Left renal pelvis (tissue), 4 donors: ENCODE measurements around the gene GEMIN4. TPM values are rescaled to one million over a fixed set of nuclear protein-coding genes. Genes with fewer than 3 reads are reported as not detected.
A peak's percentile ranks its signal among the peaks of the same experiment; 100 is the strongest.

Source experiments
- DNase-seq, 4 donors: peaks; one replicate each; pipeline ENCODE4 v3.0.0-alpha.2; 2013; ENCODE audit warnings: low read depth in 4 of 4, low spot score in 3 of 4
- polyA plus RNA-seq, 4 donors: library from polyadenylated mRNA; unstranded; fragments of 120-200 nt; gene quantifications; one replicate each; pipeline ENCODE4 v1.2.1, GENCODE V29; 2013; ENCODE audit not compliant: insufficient read length in 4 of 4

The GEMIN4 gene
- polyA plus RNA-seq, 4 donors: 21.2 to 23.6 (median 22.2) TPM

DNA sequence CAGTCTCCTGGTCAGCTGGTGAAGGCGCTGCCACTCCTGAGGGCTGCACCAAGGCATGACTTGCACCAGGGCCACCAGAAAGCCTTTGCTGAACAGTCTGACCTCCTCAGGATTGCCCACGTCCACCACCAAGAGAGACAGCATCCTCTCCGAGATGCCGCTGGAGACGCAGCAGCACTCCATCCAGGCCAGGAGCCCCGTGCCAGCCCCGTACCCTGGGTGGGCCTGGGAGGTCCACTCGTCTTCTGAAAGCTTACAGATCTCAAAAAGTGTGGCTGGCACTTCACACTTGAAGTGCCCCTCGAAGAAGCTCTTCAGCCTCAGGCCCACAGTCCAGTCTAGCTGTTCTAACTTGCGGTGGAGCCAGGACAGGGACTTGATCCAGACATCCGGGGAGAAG, 6.7 kb downstream of the GEMIN4 start:
- no peak for DNase-seq

DNA sequence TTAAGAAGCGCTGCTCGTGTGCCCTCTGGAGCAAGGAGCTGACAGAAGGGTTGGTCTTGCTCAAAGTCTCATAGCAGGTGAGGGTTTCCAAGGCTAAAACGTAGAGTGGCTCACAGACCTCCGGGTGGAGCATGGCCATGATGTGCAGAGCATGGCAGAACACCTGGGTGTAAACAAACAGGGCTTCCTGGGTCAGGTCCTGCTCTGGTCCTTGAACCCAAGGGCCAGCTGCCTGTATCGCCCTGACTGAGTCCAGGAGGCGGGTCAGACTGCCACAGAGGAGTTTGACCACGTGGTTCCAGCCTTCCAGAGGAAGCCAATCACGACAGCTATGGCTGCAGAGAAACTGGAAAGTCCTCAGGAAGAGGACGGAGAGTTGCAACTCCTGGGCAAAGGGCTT, 7.1 kb downstream of the GEMIN4 start:
- no peak for DNase-seq

DNA sequence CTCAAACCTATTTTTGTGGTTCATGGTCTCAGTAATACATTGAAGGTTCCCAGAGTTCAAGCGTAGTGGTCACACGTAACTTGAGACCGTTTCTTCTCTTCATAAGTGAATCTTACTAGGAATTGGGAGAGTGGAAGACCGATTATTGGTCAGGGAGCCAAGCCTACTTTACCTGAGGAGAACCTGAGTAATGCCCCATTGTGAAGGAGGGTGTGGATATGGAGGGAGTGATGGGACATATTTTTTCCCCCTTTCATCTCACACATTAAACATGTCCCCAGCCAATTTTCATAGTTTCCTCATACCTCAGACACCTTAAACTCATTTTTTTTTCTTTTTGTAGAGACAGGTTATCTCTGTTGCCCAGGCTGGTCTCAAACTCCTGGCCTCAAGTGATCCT, 8.9 kb downstream of the GEMIN4 start:
- DNase-seq: no peak

GRCh38 chr17:742147-742793, 9.8 kb downstream of the GEMIN4 start:
- DNase-seq: no peak

DNA sequence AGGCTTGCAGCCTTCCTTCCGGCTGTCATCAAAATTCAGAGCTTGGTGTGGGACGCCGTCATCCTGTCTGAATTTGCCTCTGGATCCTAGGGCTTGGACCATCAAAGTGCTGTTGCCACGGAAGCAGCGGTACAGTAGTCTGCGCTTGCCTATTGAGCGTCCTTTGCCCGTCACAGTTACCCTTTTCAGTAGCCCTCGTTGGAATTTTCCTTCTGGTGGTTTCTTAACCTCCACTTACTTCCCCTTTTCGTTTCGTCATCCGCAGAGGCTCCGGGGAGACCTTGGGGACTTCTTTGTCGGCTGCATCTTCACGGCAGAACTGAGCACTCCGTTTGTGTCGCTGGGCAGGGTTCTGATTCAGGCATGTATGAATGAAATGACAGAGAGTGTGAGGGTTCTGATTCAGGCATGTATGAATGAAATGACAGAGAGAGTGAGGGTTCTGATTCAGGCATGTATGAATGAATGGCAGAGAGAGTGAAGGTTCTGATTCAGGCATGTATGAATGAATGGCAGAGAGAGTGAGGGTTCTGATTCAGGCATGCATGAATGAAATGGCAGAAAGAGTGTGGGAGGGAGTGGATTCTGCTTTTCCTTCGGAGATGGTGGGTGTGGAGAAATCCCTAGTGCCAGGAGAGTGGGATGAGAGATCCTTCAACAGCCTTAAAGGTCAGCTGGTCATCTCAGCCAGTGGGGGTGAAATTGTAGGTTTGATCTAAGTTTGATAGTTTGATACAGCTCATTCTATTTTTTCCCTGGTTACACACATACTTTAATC, 11.6 kb downstream of the GEMIN4 start:
- DNase-seq: no peak

DNA sequence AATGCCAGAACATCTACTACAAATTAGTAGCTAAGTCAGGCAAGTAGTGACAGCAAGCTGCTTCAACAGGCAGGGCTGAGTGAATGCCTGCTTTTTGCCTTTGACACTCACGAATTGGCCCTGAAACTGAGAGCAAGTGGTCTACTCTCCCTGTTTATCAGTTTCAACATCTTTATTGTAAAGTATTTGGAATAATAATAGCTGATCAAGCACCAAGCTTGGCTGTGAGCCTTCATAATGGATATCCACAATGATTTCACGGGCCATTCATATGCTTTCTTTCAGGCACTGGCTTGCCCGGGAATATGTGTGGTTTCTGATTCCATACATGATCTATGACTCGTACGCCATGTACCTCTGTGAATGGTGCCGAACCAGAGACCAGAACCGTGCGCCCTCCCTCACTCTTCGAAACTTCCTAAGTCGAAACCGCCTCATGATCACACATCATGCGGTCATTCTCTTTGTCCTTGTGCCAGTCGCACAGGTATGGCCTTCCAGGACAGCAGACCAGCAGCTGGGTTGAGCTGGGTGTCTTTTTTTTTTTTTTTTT, 14.4 kb downstream of the GEMIN4 start:
- DNase-seq: no peak

- DNase-seq: no peak
These were observed 18.3 kb downstream of the GEMIN4 start for GRCh38 chr17:733743-734142.

GRCh38 chr17:732902-733720, 19.0 kb downstream of the GEMIN4 start:
- DNase-seq: no peak

DNA sequence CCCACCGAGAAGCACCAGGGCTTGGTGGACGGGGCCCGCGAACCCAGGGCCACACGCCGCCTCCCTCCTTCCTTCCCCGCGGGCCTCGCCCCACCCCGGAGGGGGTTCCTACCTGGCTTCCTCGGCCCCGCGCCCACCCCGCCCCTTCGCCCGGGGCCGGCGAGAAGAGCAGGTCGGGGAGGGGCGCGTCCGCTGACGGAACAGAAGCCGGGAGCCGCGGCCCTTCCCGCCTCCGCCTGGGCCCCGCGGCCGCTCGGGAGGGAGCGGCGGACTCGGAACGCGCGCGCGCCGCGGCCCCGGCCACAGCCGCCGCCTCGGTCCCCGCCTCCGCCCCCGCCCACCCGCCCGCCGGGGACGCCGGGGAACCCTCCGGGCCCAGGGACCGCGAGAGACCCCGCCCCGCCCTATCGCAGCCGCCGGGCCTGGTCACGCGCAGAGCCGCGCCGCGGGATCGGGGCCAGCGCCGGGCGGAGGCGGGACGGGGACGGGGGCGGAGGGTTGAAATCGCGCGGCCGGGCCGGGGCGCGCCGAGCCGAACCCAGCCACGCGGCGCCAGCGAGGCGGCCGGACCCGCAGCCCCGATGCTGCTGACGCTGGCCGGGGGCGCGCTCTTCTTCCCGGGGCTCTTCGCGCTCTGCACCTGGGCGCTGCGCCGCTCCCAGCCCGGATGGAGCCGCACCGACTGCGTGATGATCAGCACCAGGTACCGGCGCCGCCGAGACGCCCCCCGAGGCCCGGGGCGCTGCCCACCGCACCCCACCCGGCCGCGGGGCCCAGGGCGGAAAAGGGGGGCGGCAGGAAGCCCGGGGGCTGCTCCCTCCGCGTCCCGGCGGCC, 19.8 kb downstream of the GEMIN4 start, which contains the start of gene TLCD3A:
Gene TLCD3A (plus strand): TSS at position 530 of the 835 bp plus-strand sequence. CDS start 52 bp downstream, at position 582.
- peak in 1 of 4 donors; percentile 29 for DNase-seq

GRCh38 chr17:731644-732066, 20.4 kb downstream of the GEMIN4 start:
- DNase-seq: no peak

GRCh38 chr17:728911-729310, 23.2 kb downstream of the GEMIN4 start:
- DNase-seq: no peak

- no peak for DNase-seq
These were observed 25.7 kb downstream of the GEMIN4 start for GRCh38 chr17:726271-726919.

GRCh38 chr17:725746-726145, 26.3 kb downstream of the GEMIN4 start:
- no peak for DNase-seq

- DNase-seq: no peak
These were observed 27.0 kb downstream of the GEMIN4 start for GRCh38 chr17:725084-725483.

- no peak for DNase-seq
These were observed 30.5 kb downstream of the GEMIN4 start for GRCh38 chr17:721540-721937.

GRCh38 chr17:720706-721539, 31.1 kb downstream of the GEMIN4 start:
- DNase-seq: no peak

DNA sequence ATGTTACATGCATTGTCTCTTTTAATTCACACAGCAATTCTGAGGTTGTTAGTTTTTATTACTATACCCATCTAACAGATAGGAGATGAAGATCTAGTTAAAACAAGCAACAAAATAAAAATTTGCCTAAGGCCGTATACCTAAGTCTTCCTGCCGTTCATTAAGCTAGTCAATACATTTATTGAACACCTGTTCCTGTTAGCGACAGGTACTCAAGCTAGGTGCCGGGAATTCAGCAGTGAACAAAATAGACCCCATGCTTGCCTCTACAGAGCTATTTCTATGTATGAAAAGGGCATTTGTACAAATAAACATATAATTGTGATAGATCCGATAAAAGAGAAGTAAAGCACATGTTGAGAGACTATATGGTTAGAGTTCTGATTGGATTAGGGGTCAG, 34.0 kb downstream of the GEMIN4 start:
- no peak for DNase-seq

GRCh38 chr17:708132-708531, 43.9 kb downstream of the GEMIN4 start:
- DNase-seq: no peak

GRCh38 chr17:705863-706262, 46.2 kb downstream of the GEMIN4 start:
- no peak for DNase-seq
